GM21529 (cell line): ENCODE data around the gene WWOX.

Source experiments
- ATAC-seq: cut with Tn5 transposase; IDR thresholded peaks from one replicate; pipeline ENCODE4 v1.9.1; 2021; ENCODE audit not compliant: unreplicated experiment

Gene WWOX

DNA sequence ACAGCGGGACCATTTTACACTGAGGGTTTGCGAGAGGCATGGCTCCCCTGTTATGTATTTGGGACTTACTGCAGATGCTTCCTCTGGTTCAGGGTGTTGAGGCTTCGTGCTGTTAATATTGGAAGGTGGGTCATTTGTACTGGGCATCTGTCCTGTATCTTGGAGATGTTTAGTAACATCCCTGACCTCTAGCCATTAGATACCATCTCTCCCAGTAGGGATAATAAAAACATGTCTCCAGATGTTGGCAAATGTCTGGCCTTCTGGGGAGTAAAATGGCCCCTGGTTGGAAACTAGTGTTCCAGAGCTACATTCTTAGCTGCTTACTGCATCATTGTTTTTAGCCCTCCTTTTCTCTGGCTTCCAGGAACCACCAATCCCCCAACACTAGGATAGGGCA is 388.0 kb downstream of the WWOX start:
- ATAC-seq, result no peak

DNA sequence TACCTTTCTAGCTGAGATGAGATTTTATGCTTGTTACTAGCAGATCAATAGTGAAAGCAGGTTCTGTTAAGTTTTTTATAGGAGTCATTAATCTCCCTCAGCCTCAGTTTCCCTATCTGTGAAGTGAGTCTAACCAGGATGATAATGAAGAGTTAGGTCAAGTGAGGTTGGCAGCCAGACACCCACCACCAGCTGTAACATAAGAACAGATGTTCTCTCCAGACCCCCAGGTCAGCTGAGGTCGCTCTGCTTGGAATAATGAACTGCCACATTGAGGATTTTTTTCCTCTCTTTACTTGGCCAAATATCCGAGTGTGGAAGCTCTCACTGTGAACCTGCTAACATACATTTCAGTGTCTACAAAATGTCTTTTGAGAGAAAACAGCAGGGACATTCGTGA is 389.6 kb downstream of the WWOX start:
- no peak for ATAC-seq

DNA sequence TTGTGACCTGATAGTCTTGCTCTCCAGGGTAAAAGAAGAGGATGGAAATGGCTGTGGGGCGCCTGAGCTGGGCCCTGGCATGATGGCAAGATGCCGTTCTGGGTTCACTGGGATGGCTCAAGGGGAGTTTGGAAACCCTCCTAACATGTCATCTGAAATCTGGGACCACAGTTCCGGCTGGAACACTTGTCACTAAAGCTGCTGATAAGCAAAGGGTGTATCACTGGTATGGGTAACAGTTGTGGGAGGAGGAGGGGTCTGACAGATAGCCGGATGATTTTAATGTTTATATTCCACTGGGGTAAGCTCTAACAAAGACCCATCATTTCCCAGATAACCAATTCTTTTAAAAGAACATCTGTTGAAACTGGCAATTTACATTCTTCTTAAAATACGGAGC is 390.2 kb downstream of the WWOX start:
- no peak for ATAC-seq

DNA sequence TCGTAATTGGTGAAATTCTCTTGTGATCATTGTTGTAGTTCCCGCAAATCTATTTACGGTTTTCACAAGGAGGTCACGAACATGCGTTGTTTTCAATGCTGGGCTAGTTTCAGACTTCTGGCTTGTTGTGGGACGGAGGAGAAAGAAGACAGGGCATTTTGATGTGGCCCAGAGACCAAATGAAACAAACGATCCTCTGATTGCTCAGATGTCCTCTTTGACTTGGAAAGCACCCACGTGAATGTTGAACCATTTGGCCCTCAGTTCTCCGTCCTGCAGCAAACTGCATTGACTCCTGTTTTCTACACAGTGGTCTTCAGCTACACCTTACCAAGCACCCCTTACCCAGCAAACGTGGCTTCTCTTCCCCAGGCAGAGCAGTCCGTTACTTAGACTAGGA is 391.0 kb downstream of the WWOX start:
- no peak for ATAC-seq

DNA sequence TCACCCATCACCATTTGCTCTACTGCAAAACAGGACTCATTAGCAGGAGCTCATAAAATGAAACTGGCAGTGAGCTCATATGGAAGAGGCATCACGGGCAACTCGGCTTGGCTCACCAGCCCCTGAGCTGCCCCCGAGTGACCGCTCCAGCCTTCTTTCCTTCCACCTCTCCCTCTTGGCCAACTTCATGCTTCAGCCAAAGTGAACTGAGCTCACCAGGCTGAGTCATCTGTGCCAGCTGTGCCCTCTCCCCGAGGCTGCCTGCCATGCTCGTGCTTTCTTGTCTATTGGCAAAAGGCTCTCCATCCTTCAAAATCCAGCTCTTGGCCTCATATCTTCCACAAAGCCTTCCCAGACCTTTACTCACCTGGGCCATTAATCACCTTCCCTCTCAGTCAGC is 391.4 kb downstream of the WWOX start:
- ATAC-seq, result no peak

DNA sequence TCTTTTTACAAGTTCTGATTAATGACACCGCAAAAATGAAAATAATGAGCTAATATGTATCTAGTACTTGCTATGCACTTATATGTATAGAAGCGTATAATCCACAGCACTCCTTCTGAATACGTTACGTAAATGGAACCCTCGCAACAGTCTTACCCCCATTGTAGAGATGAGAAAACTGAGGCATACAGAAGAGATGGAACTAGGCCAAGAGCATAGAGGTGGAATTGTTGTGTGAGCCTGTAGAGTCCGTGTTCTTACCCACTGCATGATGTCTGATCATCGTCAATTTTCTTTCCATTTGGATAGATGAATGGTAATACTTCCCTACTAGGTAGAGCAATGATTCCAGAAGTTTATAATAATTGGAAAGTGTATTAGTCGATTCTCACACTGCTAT is 394.1 kb downstream of the WWOX start:
- no peak for ATAC-seq

DNA sequence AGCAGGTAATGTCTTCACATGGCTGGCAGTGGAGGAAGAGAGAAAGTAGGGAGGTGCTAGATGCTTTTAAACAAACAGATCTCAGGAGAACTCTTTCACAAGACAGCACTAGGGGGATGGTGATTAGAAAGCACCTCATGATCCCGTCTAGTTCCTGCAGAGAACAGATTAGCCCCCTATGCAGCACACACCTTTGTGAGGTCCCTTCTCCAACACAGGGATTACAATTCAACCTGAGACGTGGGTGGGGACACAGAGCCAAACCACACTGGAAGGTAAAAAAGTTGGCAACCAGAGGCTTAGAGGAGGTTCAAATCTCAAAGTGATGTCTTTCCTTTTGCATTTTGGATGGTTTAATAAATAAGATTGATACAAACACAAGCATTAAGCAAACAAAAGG is 394.7 kb downstream of the WWOX start:
- ATAC-seq, result no peak

DNA sequence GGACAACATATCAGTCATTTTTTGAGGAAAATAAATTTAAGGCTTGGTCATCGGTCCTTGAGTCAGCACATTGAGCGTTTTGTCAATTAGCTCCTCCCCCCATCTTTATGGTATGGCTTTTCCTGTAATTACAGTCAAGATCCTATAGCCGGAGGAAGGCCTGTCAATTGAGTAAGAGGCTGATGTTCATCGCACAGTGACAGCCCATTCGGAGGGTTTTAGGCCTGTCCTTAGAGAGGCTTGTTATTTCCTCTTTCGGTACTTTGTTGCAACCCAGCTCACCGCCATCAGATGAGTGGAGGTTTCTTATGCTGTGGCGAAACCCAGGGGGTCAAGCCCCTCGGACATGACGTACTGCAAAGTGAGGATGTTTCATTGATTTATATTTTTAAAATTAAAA is 395.2 kb downstream of the WWOX start:
- ATAC-seq, result no peak

DNA sequence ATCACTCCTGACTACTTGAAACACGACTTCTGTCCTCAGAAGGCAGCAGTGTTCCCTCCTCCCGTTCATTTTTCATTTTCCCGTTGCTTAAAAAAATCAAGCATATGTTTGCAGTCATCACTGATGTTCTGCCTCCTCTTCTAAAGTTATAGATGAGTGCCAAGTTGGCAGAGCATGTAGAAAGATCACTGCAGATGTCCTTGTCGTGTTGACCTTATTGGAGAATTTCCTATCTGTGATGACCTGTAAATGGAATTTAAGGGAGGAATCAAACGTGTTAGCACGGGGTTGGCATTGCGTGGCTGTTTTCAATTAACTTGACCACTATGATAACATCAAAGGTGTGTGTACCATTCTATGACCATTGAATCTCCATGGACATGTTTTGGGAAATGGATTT is 396.7 kb downstream of the WWOX start:
- no peak for ATAC-seq

DNA sequence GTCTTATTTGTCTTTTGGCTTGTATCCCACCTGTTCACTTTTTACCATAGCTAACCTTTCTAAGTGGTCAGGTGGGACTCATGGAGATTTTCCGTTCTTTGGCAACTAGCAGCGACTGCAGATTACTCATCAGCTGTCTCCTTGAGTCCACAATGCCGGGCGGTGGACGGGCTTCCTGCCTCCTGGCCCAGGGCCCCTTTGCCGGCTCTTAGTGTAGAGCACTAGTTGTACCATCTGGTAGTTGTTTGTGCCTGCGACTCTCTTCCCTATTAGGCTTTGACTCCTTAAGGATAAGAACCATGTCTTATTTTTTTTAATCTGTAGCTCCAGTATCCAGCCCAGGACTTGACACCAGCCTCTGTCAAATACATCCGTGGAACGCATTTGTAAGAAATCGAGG is 399.9 kb downstream of the WWOX start:
- no peak for ATAC-seq

DNA sequence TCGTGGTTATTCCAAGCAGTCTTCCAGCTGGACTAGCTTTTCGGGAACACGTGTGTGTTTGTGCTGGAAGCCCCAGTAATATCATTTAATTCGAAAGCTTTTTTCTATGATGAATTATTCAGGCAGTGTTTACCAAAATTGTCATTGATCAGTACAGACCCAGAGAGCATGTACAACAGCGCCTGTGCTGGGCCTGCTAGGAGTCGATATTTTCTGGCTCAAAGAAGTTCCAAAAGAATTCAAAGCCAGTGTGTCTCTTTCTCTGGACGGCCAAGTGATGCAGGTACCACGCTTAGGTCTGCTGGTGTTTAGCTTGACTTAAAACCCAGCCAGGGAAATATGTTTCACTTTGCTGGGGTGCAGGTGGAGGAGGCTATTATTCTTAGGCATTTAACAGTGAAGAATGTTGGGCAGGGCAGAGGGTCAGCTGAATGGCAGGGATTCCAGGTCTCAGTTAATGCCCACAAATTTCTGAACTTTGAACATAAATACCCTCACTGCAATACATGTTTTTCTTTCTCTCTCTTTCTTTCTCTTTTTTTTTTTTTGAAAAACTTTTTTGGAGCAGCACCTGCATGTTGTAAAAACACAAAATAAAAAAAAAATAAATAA is 401.3 kb downstream of the WWOX start:
- ATAC-seq, result no peak

DNA sequence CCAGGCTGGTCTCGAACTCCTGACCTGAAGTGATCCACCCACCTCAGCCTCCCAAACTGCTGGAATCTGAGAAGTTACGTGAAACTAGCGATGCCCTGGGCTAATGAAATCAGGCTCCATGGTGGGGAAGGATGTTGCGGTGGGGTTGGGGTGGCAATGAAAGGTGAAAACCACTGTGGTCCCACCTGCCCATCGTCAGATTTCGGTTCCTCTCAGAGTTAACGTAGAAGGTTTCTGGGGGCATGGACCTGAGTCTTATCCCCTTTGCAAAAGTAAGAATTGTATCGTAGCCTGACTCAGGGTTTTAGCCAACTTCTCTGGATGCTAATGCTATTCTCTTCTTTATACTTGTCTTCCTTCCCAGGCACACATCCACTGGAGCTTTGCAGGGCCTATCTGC is 402.3 kb downstream of the WWOX start:
- ATAC-seq, result no peak

DNA sequence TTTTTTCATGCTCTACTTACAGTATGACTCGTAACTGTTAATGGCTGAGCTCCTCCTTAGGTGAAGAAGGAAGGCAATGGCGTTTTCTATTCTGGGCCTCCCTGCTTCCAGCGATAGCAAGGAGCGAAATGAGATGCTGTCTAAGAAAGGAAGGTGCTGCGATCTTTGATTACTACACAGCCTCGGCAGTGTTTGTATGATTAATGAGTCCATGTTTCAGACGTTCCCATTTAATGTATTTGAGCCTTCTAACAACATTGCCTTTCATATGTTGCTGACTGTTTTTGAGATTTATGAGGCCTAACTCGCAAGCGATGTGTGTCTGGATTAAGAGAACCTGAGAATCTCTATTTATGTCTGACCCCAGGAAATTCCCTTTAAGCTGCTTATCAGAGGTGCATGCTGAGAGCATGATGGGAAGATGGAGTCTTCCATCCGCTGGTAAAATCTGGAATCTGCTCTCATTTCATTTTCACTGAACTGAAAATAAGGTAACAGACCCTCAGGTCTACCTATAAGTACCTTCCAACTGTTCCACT is 403.4 kb downstream of the WWOX start:
- ATAC-seq, result no peak

DNA sequence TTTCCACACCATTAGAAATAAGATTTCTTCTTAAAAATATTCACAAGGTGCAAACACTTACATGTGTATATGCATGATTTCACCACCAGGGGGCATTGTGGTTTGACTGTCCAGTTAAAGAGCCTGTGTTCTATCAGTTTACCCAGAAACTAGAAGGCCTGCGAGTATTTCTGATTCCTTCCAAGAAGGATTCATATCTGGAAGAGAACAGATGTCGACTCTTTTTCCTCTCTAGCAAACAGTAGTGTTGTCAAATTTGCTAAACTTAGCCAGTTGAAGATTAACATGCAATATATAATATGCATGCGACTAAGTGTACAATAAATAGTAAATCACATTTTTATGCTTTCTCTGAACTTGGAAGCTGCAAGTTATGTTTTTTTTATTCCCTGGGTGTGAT is 404.1 kb downstream of the WWOX start:
- ATAC-seq, result no peak

DNA sequence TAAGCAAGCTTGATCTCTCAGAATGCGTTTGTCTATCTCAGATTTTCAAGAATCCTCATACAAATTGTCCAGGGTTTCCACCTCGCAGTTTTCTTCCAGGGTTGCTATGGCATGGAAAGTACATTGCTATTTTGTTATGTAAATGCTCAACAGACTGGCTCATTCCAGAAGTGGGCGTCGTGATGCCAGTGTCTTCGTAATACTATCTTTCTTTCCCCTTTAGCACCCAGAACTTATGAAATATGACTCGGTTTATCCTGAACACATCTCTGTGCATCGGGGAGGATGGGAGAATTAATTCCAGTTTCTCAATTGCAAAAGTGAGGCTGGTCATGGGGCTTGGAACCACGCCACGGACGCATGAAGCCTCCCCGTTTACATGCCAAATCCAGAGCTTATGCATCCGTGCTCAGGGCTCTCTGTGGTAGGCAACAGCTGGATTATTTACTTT is 405.0 kb downstream of the WWOX start:
- no peak for ATAC-seq

DNA sequence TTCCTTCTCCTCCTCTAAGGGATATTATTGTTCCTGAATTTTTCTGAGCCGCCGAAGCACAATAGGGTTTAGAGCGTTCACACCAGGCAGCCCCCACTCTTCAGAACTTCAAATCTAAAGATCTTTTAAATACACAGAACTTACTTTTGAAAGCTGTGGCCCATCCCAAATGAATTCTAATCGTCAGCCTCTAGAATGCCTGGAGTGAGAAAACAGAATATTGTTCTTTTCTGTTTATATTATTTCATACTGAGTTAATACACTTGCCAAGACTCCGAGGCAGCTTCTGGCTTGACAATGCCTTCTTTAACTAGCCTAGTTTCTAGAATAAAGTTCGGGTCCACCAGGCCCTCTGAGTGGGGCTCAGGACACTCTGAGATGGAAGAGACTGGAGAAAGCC is 405.6 kb downstream of the WWOX start:
- no peak for ATAC-seq

DNA sequence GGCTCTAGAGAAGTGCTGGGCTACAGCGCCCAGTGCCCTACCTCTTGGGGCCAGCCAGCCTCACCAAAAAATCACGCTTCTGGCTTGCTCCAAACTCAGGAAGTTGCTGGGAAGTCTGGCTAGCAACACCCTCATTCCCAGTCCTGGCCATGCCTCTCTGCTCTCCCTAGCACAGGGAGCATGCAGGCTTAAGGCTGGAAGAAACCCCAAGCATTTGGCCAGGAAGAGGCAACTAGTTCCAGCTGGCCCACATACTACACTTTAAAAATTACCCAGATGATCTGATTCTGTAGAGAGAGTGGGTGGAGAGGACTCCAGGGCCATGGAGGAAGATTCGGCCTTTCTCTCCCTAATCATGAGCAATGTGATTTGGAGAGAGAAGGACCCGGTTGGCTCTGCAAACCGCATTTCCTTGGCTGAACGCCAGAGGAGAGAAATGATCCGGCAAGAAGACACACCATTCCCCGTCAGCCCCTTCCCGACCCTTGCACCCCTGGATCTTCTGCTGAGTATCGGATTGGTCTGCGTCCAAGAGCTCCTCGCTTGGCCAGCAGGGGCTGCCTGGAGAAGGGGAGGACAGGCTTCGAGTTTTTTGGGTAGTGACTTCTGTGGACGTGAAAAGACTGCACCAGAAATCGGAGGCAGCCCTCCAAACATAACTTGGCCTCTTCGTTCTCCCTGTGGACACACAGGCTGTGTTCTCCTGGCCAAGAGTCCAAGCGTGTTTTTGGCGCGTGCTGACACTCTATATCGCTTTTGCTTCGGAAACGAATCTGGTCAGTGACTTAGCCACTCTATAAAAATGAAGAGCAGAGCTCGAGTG is 406.3 kb downstream of the WWOX start:
- ATAC-seq, result no peak

DNA sequence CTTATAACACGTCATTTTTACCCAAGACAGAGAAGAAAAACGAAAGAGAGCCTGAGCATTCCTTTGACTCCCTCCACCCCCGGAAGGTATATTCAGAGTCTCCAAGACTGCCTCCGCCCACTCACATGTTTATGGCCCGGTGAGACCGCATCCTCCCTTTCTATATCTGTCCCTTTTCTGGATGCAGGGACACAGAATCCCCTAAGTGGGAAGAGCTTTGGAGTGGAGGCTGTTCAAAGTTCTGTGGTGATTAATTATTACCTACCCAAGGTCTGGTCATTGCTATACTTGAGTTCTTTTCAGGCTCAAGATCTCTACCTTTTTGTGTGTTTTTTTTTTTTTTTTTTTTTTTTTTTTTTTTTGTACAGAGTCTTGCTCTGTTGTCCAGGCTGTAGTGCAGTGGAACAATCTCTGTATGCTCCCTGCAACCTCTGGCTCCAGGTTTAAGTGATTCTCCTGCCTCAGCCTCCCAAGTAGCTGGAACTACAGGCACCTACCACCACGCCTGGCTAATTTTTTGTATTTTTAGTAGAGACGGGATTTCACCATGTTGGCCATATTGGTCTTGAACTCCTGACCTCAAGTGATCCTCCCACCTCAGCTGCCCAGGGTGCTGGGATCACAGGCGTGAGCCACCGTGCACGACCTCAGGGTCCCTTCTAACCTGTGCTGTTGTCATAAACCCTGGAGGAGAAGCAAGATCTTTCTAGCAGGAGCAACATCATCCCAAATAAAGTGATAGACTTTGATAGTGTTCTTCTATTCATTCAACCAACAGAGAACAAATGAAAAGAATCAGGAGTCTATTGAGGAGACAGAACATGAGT is 407.1 kb downstream of the WWOX start:
- no peak for ATAC-seq

DNA sequence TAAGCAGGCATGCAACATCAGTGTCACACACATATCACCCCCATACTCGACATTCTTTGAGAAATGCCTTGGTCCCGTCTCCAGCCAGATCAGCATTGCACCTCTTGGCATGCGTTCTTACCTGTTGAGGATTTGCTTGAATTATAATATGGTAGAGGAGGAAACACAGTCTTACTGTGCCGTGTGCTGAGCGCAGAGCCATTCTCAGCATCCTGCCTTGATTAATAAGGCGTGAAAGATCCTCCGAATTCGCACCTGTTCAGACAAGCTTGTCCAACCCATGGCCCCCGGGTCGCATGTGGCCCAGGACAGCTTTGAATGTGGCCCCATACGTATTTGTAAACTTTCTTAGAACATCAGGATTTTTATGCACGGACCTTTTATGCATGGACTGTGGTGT is 408.1 kb downstream of the WWOX start:
- ATAC-seq, result no peak

DNA sequence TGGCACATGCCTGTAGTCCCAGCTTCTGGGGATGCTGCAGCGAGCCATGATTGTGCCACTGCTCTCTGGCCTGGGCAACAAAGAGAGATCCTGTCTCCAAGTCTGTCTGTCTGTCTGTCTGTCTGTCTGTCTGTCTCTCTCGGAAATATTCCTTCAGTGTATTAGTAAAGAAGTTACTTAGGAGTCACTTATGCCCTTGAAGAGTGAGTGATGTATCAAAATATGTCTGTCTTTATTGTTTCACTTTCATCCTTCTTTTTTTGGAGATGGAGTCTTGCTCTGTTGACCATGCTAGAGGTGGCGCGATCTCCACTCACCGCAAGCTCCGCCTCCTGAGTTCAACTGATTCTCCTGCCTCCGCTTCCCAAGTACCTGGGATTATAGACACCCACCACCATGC is 410.5 kb downstream of the WWOX start:
- no peak for ATAC-seq

DNA sequence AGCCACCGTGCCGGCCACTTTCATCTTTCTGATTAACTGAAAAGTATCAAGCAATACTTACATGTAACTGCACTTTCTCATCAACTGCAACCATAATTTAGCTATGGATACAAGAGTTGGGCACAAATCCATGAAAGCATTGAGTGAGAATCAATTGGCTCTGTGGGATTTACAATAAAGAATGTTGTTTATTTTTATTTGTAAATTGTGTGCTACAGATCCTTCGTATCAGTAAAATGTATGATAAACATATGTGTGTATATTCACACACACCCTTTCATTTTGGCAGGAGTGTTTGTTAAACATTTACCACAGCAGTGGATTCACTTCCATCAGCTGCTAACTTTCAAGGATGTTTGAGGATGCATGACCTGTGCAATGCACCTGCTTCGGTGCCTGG is 411.0 kb downstream of the WWOX start:
- no peak for ATAC-seq

DNA sequence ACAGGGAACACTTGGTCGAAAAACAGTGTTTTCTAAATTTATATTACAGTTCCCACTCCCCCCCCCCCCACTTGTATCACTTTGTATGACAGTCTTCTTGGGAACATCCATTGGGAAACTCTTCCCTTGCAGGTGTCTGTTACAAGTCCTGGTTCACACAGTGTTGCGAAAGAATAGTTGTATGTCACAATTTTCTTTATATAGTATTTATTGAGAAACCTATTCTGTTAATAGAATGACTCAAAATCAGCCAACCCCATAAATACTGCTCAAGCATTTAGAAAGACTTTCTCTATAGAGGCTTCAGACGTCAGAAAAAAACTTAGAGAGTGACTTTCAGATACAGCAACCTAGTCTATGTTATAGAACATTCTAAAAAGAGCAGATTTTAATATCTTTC is 414.4 kb downstream of the WWOX start:
- ATAC-seq, result no peak
